Astrocyte (in vitro differentiated cells and primary cell): ENCODE data around the gene OBSL1. TPM values are rescaled to one million over a fixed set of nuclear protein-coding genes. Genes with fewer than 3 reads are reported as not detected.

Source experiments
- DNase-seq: peaks from one replicate; pipeline ENCODE4 v3.0.0-alpha.2; 2010; ENCODE audit warnings: low read depth
- FAIRE-seq: peaks from 2 replicates; lab custom pipeline; 2011; peaks lifted over from hg19 to GRCh38; lab: Jason Lieb, UNC
- H2AFZ ChIP-seq: 2 replicates; pipeline ENCODE4 v1.6.0; 2012; ENCODE audit warnings: low read depth, low read length, inconsistent platforms
- H3K27ac ChIP-seq: 2 replicates; pipeline ENCODE4 v1.5.1; 2011; ENCODE audit warnings: low read depth, low read length, inconsistent platforms
- H3K27me3 ChIP-seq: 2 replicates; pipeline ENCODE4 v1.6.0; 2011; ENCODE audit warnings: low read length, inconsistent platforms; ENCODE audit not compliant: insufficient read depth
- H3K36me3 ChIP-seq: 2 replicates; pipeline ENCODE4 v1.5.1; 2011; ENCODE audit warnings: low read length, inconsistent platforms; ENCODE audit not compliant: insufficient read depth
- H3K4me1 ChIP-seq: 2 replicates; pipeline ENCODE4 v1.5.1; 2011; ENCODE audit warnings: low read length, inconsistent platforms; ENCODE audit not compliant: insufficient read depth
- H3K4me2 ChIP-seq: 2 replicates; pipeline ENCODE4 v1.6.0; 2012; ENCODE audit warnings: low read length, inconsistent platforms
- H3K4me3 ChIP-seq: 2 replicates; pipeline ENCODE4 v1.5.1; 2011; ENCODE audit warnings: low read depth, mild to moderate bottlenecking, low read length, inconsistent platforms; ENCODE audit not compliant: insufficient read depth
- H3K79me2 ChIP-seq: 2 replicates; pipeline ENCODE4 v1.6.0; 2012; ENCODE audit warnings: mild to moderate bottlenecking, low read length, inconsistent platforms; ENCODE audit not compliant: insufficient read depth
- H3K9ac ChIP-seq: 2 replicates; pipeline ENCODE4 v1.6.0; 2012; ENCODE audit warnings: mild to moderate bottlenecking, low read length, inconsistent platforms
- H3K9me3 ChIP-seq: 2 replicates; pipeline ENCODE4 v1.5.1; 2012; ENCODE audit warnings: low read depth, mild to moderate bottlenecking, low read length, inconsistent platforms; ENCODE audit not compliant: insufficient read depth
- H4K20me1 ChIP-seq: 2 replicates; pipeline ENCODE4 v1.6.0; 2012; ENCODE audit warnings: low read length, inconsistent platforms; ENCODE audit not compliant: insufficient read depth
- H3K27ac Mint-ChIP-seq: one replicate; pipeline ENCODE4 v1.8.0; 2021; ENCODE audit warnings: mild to moderate bottlenecking, mixed read lengths; ENCODE audit not compliant: unreplicated experiment
- H3K27me3 Mint-ChIP-seq: one replicate; pipeline ENCODE4 v1.8.0; 2021; ENCODE audit warnings: low read depth, mixed read lengths; ENCODE audit not compliant: unreplicated experiment
- H3K36me3 Mint-ChIP-seq: one replicate; pipeline ENCODE4 v1.8.0; 2021; ENCODE audit warnings: low read depth, mixed read lengths; ENCODE audit not compliant: unreplicated experiment
- H3K4me1 Mint-ChIP-seq: one replicate; pipeline ENCODE4 v1.8.0; 2021; ENCODE audit warnings: low read depth, mixed read lengths; ENCODE audit not compliant: unreplicated experiment
- H3K4me3 Mint-ChIP-seq: one replicate; pipeline ENCODE4 v1.8.0; 2021; ENCODE audit warnings: mild to moderate bottlenecking, moderate library complexity, mixed read lengths; ENCODE audit not compliant: unreplicated experiment
- H3K9me3 Mint-ChIP-seq: one replicate; pipeline ENCODE4 v1.8.0; 2021; ENCODE audit warnings: mild to moderate bottlenecking, mixed read lengths; ENCODE audit not compliant: unreplicated experiment
- CTCF ChIP-seq: IDR thresholded peaks from 2 replicates; pipeline ENCODE4 v1.5.1; 2011; ENCODE audit warnings: low read depth, mild to moderate bottlenecking, inconsistent platforms, low read length, moderate library complexity; ENCODE audit not compliant: insufficient read depth
- EZH2 ChIP-seq: IDR thresholded peaks from 2 replicates; pipeline ENCODE4 v1.6.1; 2012; ENCODE audit warnings: mild to moderate bottlenecking, low read length, inconsistent platforms; ENCODE audit not compliant: insufficient read depth
- total RNA-seq: library from RNA; stranded (reverse); gene quantifications from 2 replicates; pipeline ENCODE4 v1.2.1, GENCODE V29; 2021

OBSL1 gene
- total RNA-seq, 1 donor from 2014 or later, result 77.5 TPM

- DNase-seq (no peak), FAIRE-seq (no peak)
- Histone ChIP-seq H2AFZ (no peak overlapping the region), H3K27me3 (no peaks in the 10 kb centered on the region), H3K9ac (no peak overlapping the region), H3K27ac (no peak overlapping the region), H3K4me3 (no peak overlapping the region), H3K79me2 (no peaks in the 10 kb centered on the region), H4K20me1 (no peaks in the 10 kb centered on the region), H3K36me3 (peaks cover 12% of the 10 kb centered on the region), H3K4me1 (no peaks in the 10 kb centered on the region), H3K9me3 (no peaks in the 10 kb centered on the region), H3K4me2 (no peak overlapping the region)
- Mint-ChIP-seq H3K9me3 (peaks cover 2% of the 10 kb centered on the region), H3K27me3 (no peaks in the 10 kb centered on the region), H3K27ac (no peak overlapping the region), H3K4me3 (no peak overlapping the region), H3K4me1 (no peaks in the 10 kb centered on the region), H3K36me3 (peaks cover 29% of the 10 kb centered on the region)
- TF ChIP-seq CTCF (no peak), EZH2 (no peak)
Measured at GRCh38 chr2:219609149-219609750, 37.9 kb upstream of the OBSL1 start.

DNA sequence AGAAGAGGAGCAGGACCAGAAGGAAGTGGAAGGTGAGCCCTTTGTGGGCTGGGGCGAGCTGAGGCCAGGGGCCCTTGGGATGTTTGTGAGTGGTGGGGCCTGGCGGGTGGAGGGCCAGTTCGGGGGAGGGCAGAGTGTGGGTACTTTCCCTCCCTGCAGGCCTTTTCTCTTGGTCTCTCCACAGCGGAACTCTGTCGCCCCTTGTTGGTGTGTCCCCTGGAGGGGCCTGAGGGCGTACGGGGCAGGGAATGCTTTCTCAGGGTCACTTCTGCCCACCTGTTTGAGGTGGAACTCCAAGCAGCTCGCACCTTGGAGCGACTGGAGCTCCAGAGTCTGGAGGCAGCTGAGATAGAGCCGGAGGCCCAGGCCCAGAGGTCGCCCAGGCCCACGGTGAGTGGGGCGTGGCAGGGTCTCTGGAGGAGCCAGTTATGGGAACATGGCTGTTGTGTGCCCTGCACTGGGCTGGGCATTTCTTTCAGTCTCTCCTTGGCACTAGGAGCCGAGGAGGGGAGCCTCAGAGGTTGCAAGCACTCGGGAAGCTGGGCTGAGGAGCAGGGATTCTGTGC lies 37.1 kb upstream of the OBSL1 start:
- H3K27ac Mint-ChIP-seq, result no peak overlapping the region
- TF ChIP-seq CTCF (no peak), EZH2 (no peak)
- no peak overlapping the region for H3K9ac ChIP-seq

GRCh38 chr2:219607931-219608330 lies 36.6 kb upstream of the OBSL1 start:
- no peaks in the 10 kb centered on the region for H3K27me3 Mint-ChIP-seq
- H3K9me3 ChIP-seq, result no peaks in the 10 kb centered on the region
- H3K4me3 Mint-ChIP-seq, result no peak overlapping the region
- TF ChIP-seq EZH2, result no peak
- no peak for TF ChIP-seq CTCF
- no peak overlapping the region for H3K4me2 ChIP-seq
- no peaks in the 10 kb centered on the region for H3K4me1 Mint-ChIP-seq
- H3K27ac Mint-ChIP-seq, result no peak overlapping the region
- H3K9me3 Mint-ChIP-seq, result peaks cover 2% of the 10 kb centered on the region
- H3K36me3 Mint-ChIP-seq, result peaks cover 31% of the 10 kb centered on the region
- H3K27me3 ChIP-seq, result no peaks in the 10 kb centered on the region
- H3K36me3 ChIP-seq, result peaks cover 14% of the 10 kb centered on the region
- H3K9ac ChIP-seq, result no peak overlapping the region
- DNase-seq (no peak), FAIRE-seq (no peak)
- no peak overlapping the region for H3K27ac ChIP-seq
- no peaks in the 10 kb centered on the region for H3K79me2 ChIP-seq
- no peak overlapping the region for H3K4me3 ChIP-seq
- H2AFZ ChIP-seq, result no peak overlapping the region
- H3K4me1 ChIP-seq, result no peaks in the 10 kb centered on the region
- no peaks in the 10 kb centered on the region for H4K20me1 ChIP-seq

More for the DNA sequence above, 37.1 kb upstream of the OBSL1 start:
- H3K36me3 Mint-ChIP-seq, result peaks cover 29% of the 10 kb centered on the region
- H3K4me3 ChIP-seq, result no peak overlapping the region
- H3K4me1 Mint-ChIP-seq, result no peaks in the 10 kb centered on the region
- FAIRE-seq (no peak), DNase-seq (no peak)
- no peaks in the 10 kb centered on the region for H4K20me1 ChIP-seq
- no peak overlapping the region for H3K27ac ChIP-seq
- H3K9me3 Mint-ChIP-seq, result peaks cover 2% of the 10 kb centered on the region
- no peaks in the 10 kb centered on the region for H3K79me2 ChIP-seq
- H2AFZ ChIP-seq, result no peak overlapping the region
- no peaks in the 10 kb centered on the region for H3K27me3 Mint-ChIP-seq
- no peaks in the 10 kb centered on the region for H3K27me3 ChIP-seq
- H3K4me2 ChIP-seq, result no peak overlapping the region
- H3K4me1 ChIP-seq, result no peaks in the 10 kb centered on the region
- H3K9me3 ChIP-seq, result no peaks in the 10 kb centered on the region
- H3K36me3 ChIP-seq, result peaks cover 14% of the 10 kb centered on the region
- H3K4me3 Mint-ChIP-seq, result no peak overlapping the region
